ENCODE results near the gene PCDH11Y. TPM values are rescaled to one million over a fixed set of nuclear protein-coding genes. Genes with fewer than 3 reads are reported as not detected.

PCDH11Y gene
- total RNA-seq = not detected in 2 replicates

GRCh38 chrY:5000057-5000456, at the start of gene PCDH11Y:
PCDH11Y (plus strand) TSS chrY:5000296; CDS start chrY:5057100, 56,804 bp downstream.

Small RNA genes lying within 50 kb of the gene (small RNA-seq; reads per million reads assigned to genes)
- not detected for gene RNU2-57P
- not detected for gene SNX3P1Y
